SU-DHL-6 (cell line): Measurements from ENCODE around the gene TTLL11.

Experiments used
- H2AFZ ChIP-seq: fragments of 200-600 bp; sonication (generic); 2 replicates; pipeline ENCODE4 v1.6.1; 2014; ENCODE audit warnings: low read depth, mild to moderate bottlenecking, moderate library complexity, mixed read lengths, antibody characterized with exemption, low read length; ENCODE audit not compliant: severe bottlenecking
- H3F3A ChIP-seq: fragments of 200-600 bp; shearing (Covaris generic); 2 replicates; pipeline ENCODE4 v1.6.0; 2016; ENCODE audit warnings: antibody characterized with exemption, mild to moderate bottlenecking; ENCODE audit not compliant: insufficient read depth
- H3K27ac ChIP-seq: fragments of 200-600 bp; sonication (generic); 2 replicates; pipeline ENCODE4 v1.5.1; 2016; ENCODE audit warnings: low read depth, mild to moderate bottlenecking, low read length, moderate library complexity, mixed read lengths
- H3K27me3 ChIP-seq: fragments of 200-600 bp; sonication (generic), shearing (Covaris generic); 2 replicates; pipeline ENCODE4 v1.6.0; 2014; ENCODE audit warnings: mild to moderate bottlenecking, low read length
- H3K36me3 ChIP-seq: fragments of 200-600 bp; sonication (generic); 2 replicates; pipeline ENCODE4 v1.6.1; 2014; ENCODE audit warnings: mild to moderate bottlenecking, low read length, mixed read lengths
- H3K4me2 ChIP-seq: fragments of 300-600, 200-600 bp; shearing (Covaris generic), sonication (generic); 2 replicates; pipeline ENCODE4 v1.6.0; 2014; ENCODE audit warnings: low read length, low read depth, mild to moderate bottlenecking; ENCODE audit not compliant: poor library complexity, severe bottlenecking
- H3K4me3 ChIP-seq: fragments of 200-600 bp; sonication (generic); 2 replicates; pipeline ENCODE4 v1.5.1; 2014; ENCODE audit warnings: antibody characterized with exemption, low read length, mild to moderate bottlenecking, mixed read lengths; ENCODE audit not compliant: insufficient read depth, poor library complexity, severe bottlenecking
- H3K79me2 ChIP-seq: fragments of 200-600 bp; sonication (generic); 2 replicates; pipeline ENCODE4 v1.6.1; 2014; ENCODE audit warnings: mild to moderate bottlenecking, low read length, moderate library complexity; ENCODE audit not compliant: insufficient read depth
- H3K9ac ChIP-seq: fragments of 200-600 bp; sonication (generic); 2 replicates; pipeline ENCODE4 v1.7.0; 2014; ENCODE audit warnings: mild to moderate bottlenecking, low read length
- H3K9me2 ChIP-seq: fragments of 200-600 bp; sonication (generic); replicated peaks from 2 replicates; pipeline ENCODE4 v1.6.1; 2014; ENCODE audit warnings: low read length; ENCODE audit not compliant: insufficient read depth
- H3K9me3 ChIP-seq: fragments of 200-600 bp; sonication (generic); 2 replicates; pipeline ENCODE4 v1.6.1; 2014; ENCODE audit warnings: low read length, mixed read lengths; ENCODE audit not compliant: insufficient read depth
- H4K20me1 ChIP-seq: fragments of 200-600 bp; sonication (generic); 2 replicates; pipeline ENCODE4 v1.6.1; 2014; ENCODE audit warnings: low read depth, mild to moderate bottlenecking, antibody characterized with exemption, low read length, moderate library complexity, mixed read lengths
- CTCF ChIP-seq: fragments of 200-600 bp; sonication (generic); IDR thresholded peaks from one replicate; pipeline ENCODE4 v1.5.1; 2017; ENCODE audit warnings: antibody characterized with exemption, mild to moderate bottlenecking, low read length, moderate library complexity; ENCODE audit not compliant: insufficient read depth, poor library complexity, severe bottlenecking
- EZH2phosphoT487 ChIP-seq: fragments of 200-600 bp; sonication (generic), shearing (Covaris generic); conservative IDR thresholded peaks from 2 replicates; pipeline ENCODE4 v1.6.1; 2018; ENCODE audit warnings: mild to moderate bottlenecking, antibody characterized with exemption, low read length, moderate library complexity, mixed read lengths

TTLL11 gene

GRCh38 chr9:122092611-122093506 lies at the start of gene TTLL11:
TSS of gene TTLL11 (minus strand) at chr9:122093308. CDS start at chr9:122093148, 160 bp downstream.
- Histone ChIP-seq H3K27ac (no peak within 1 kb of the TSS), H3K9ac (peak within 1 kb of the TSS; percentile 74)

GRCh38 chr9:122141671-122142070 lies 48.6 kb upstream of the TTLL11 start:
- TF ChIP-seq CTCF (no peak), EZH2phosphoT487 (no peak)
- H3K36me3 ChIP-seq, result no peaks in the 10 kb centered on the region
- H4K20me1 ChIP-seq, result no peaks in the 10 kb centered on the region
- H3K9me3 ChIP-seq, result no peaks in the 10 kb centered on the region
- no peak overlapping the region for H3K4me2 ChIP-seq
- H2AFZ ChIP-seq, result no peak overlapping the region
- H3K79me2 ChIP-seq, result no peaks in the 10 kb centered on the region
- H3K27me3 ChIP-seq, result no peaks in the 10 kb centered on the region
- H3K9ac ChIP-seq, result no peak overlapping the region
- no peak overlapping the region for H3K27ac ChIP-seq
- no peak overlapping the region for H3K4me3 ChIP-seq
- no peaks in the 10 kb centered on the region for H3K9me2 ChIP-seq
- H3F3A ChIP-seq, result no peaks in the 10 kb centered on the region

More at GRCh38 chr9:122092611-122093506, at the start of gene TTLL11:
- H2AFZ ChIP-seq, result peak within 1 kb of the TSS; percentile 97
- no peak for TF ChIP-seq CTCF
- TF ChIP-seq EZH2phosphoT487, result no peak
- H3F3A ChIP-seq, result no peaks in the 10 kb centered on the region
- H3K36me3 ChIP-seq, result no peaks in the 10 kb centered on the region
- no peaks in the 10 kb centered on the region for H3K79me2 ChIP-seq
- peak within 1 kb of the TSS; percentile 74 for H3K4me2 ChIP-seq
- no peaks in the 10 kb centered on the region for H3K9me2 ChIP-seq
- H3K27me3 ChIP-seq, result no peaks in the 10 kb centered on the region
- H3K4me3 ChIP-seq, result peak within 1 kb of the TSS; percentile 84
- H3K9me3 ChIP-seq, result no peaks in the 10 kb centered on the region
- no peaks in the 10 kb centered on the region for H4K20me1 ChIP-seq

GRCh38 chr9:122140368-122141193 lies 47.5 kb upstream of the TTLL11 start:
- Histone ChIP-seq H3F3A (no peaks in the 10 kb centered on the region), H3K4me3 (no peak overlapping the region), H3K9ac (no peak overlapping the region), H3K36me3 (no peaks in the 10 kb centered on the region), H3K9me2 (no peaks in the 10 kb centered on the region), H3K9me3 (no peaks in the 10 kb centered on the region), H3K27ac (no peak overlapping the region), H3K27me3 (no peaks in the 10 kb centered on the region), H3K4me2 (no peak overlapping the region), H4K20me1 (no peaks in the 10 kb centered on the region), H3K79me2 (no peaks in the 10 kb centered on the region), H2AFZ (no peak overlapping the region)
- no peak for TF ChIP-seq CTCF
- TF ChIP-seq EZH2phosphoT487, result no peak
